ENCODE measurements around the gene TCP11. TPM values are rescaled to one million over a fixed set of nuclear protein-coding genes. Genes with fewer than 3 reads are reported as not detected.

TCP11 gene
- total RNA-seq, 1 experiment from 2014 or later = not detected

- no peak for TF ChIP-seq TCF7L2 (IDR thresholded peaks at IDR 0.05; ENCODE audit: low read depth, low read length)
- TF ChIP-seq REST (IDR thresholded peaks at IDR 0.05; ENCODE audit: insufficient read depth in 1 of 2, low read depth in 2 of 2, low read length in 1 of 2) = no peak
- TF ChIP-seq, protein P1, sequence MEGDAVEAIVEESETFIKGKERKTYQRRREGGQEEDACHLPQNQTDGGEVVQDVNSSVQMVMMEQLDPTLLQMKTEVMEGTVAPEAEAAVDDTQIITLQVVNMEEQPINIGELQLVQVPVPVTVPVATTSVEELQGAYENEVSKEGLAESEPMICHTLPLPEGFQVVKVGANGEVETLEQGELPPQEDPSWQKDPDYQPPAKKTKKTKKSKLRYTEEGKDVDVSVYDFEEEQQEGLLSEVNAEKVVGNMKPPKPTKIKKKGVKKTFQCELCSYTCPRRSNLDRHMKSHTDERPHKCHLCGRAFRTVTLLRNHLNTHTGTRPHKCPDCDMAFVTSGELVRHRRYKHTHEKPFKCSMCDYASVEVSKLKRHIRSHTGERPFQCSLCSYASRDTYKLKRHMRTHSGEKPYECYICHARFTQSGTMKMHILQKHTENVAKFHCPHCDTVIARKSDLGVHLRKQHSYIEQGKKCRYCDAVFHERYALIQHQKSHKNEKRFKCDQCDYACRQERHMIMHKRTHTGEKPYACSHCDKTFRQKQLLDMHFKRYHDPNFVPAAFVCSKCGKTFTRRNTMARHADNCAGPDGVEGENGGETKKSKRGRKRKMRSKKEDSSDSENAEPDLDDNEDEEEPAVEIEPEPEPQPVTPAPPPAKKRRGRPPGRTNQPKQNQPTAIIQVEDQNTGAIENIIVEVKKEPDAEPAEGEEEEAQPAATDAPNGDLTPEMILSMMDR (IDR thresholded peaks at IDR 0.05) = no peak
- no peak for TF ChIP-seq SIN3A (IDR thresholded peaks at IDR 0.05; ENCODE audit: borderline replicate concordance, insufficient read depth, low read depth, low read length)
- Histone ChIP-seq H3K27ac (ENCODE audit: low read length) (no peak overlapping the region), H3K4me3 (ENCODE audit: low read depth in 2 of 2, low read length in 2 of 2) (no peak overlapping the region), H3K9me3 (ENCODE audit: control insufficient read depth, insufficient read depth, low read depth, low read length) (no peaks in the 10 kb centered on the region), H3K36me3 (ENCODE audit: control insufficient read depth, insufficient read depth, low read length) (no peaks in the 10 kb centered on the region), H3K4me1 (ENCODE audit: control insufficient read depth, insufficient read depth, low read length) (no peaks in the 10 kb centered on the region), H3K27me3 (ENCODE audit: control insufficient read depth, insufficient read depth, low read length) (no peaks in the 10 kb centered on the region)
- POLR2A ChIA-PET = no interaction called here
- ATAC-seq (no peak), DNase-seq (ENCODE audit: low read depth, low spot score) (no peak)
- intact Hi-C loops (cut with micrococcal nuclease; ENCODE audit: unreplicated experiment) (no loop called here), in situ Hi-C loops (cut with HindIII; ENCODE audit: low pct_unique_long_range_greater_than_20kb, low sequenced_read_pairs) (no loop called here)
- TSS peak; percentile 70 for BruUV-seq (replicated peaks)
- CTCF ChIA-PET = no interaction called here
Observed at GRCh38 chr6:35089216-35089934, 51.8 kb downstream of the TCP11 start.

- in situ Hi-C loops (cut with HindIII; ENCODE audit: low pct_unique_long_range_greater_than_20kb, low sequenced_read_pairs) = no loop called here
- Histone ChIP-seq H3K27me3 (ENCODE audit: control insufficient read depth, insufficient read depth, low read length) (no peaks in the 10 kb centered on the region), H3K4me1 (ENCODE audit: control insufficient read depth, insufficient read depth, low read length) (no peaks in the 10 kb centered on the region), H3K4me3 (ENCODE audit: low read depth in 2 of 2, low read length in 2 of 2) (no peak overlapping the region), H3K9me3 (ENCODE audit: control insufficient read depth, insufficient read depth, low read depth, low read length) (no peaks in the 10 kb centered on the region), H3K36me3 (ENCODE audit: control insufficient read depth, insufficient read depth, low read length) (no peaks in the 10 kb centered on the region), H3K27ac (ENCODE audit: low read length) (no peak overlapping the region)
- no peak for ATAC-seq
- POLR2A ChIA-PET = no interaction called here
- no peak for DNase-seq (ENCODE audit: low read depth, low spot score)
- TF ChIP-seq TCF7L2 (IDR thresholded peaks at IDR 0.05; ENCODE audit: low read depth, low read length) (no peak), SIN3A (IDR thresholded peaks at IDR 0.05; ENCODE audit: borderline replicate concordance, insufficient read depth, low read depth, low read length) (no peak), POLR2AphosphoS5 (IDR thresholded peaks at IDR 0.05; ENCODE audit: low read depth, low read length) (no peak), REST (IDR thresholded peaks at IDR 0.05; ENCODE audit: insufficient read depth in 1 of 2, low read depth in 2 of 2, low read length in 1 of 2) (no peak)
- TF ChIP-seq, protein P1 (IDR thresholded peaks at IDR 0.05) = no peak
- intact Hi-C loops (cut with micrococcal nuclease; ENCODE audit: unreplicated experiment) = no loop called here
- no TSS peak for BruUV-seq (replicated peaks)
- CTCF ChIA-PET = no interaction called here
Observed at GRCh38 chr6:35088281-35089215, 52.6 kb downstream of the TCP11 start.
